ENCODE measurements around the gene EVI5.
"Not testable (repeated sequence)": the region's sequence is repeated elsewhere in the genome, so short reads cannot be mapped to it uniquely, and the experiment has no call there.

EVI5 gene

DNA sequence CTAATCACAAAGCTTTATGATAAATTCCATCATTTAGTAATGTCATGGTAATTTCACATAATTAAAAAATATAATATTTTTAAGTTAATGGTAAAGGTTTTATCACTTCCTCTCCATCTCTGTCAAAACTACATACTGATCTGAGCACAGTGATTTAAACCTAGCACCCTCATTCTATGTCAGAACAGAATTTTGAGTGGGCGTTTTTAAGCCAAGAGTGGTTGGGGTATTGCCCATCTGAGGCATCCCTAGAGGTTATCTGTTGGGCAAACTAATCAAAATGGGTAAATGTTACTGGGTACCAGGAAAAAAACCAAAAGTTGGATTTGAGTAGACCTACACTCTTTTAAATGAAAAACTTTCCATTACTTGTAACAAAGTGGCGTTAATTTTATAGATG, 197.5 kb downstream of the EVI5 start:
- no peaks in the 10 kb centered on the region for H3K36me3 ChIP-seq (replicated peaks; ENCODE audit: low read depth, low read length)
- no peak overlapping the region for H3K4me3 ChIP-seq (ENCODE audit: low read length)
- H3K4me2 ChIP-seq (ENCODE audit: low read length): no peak overlapping the region
- H3K27me3 ChIP-seq (ENCODE audit: low read depth, low read length): no peaks in the 10 kb centered on the region
- H4K20me1 ChIP-seq (ENCODE audit: insufficient read depth, low read length): no peaks in the 10 kb centered on the region
- no peak overlapping the region for H3K27ac ChIP-seq (ENCODE audit: low read length)
- H3K4me1 ChIP-seq (ENCODE audit: low read length): peaks cover 13% of the 10 kb centered on the region
- H3K79me2 ChIP-seq (ENCODE audit: low read length): no peaks in the 10 kb centered on the region
- no peak for TF ChIP-seq EZH2phosphoT487 (IDR thresholded peaks at IDR 0.05; ENCODE audit: low read depth)
- TF ChIP-seq, protein P1, sequence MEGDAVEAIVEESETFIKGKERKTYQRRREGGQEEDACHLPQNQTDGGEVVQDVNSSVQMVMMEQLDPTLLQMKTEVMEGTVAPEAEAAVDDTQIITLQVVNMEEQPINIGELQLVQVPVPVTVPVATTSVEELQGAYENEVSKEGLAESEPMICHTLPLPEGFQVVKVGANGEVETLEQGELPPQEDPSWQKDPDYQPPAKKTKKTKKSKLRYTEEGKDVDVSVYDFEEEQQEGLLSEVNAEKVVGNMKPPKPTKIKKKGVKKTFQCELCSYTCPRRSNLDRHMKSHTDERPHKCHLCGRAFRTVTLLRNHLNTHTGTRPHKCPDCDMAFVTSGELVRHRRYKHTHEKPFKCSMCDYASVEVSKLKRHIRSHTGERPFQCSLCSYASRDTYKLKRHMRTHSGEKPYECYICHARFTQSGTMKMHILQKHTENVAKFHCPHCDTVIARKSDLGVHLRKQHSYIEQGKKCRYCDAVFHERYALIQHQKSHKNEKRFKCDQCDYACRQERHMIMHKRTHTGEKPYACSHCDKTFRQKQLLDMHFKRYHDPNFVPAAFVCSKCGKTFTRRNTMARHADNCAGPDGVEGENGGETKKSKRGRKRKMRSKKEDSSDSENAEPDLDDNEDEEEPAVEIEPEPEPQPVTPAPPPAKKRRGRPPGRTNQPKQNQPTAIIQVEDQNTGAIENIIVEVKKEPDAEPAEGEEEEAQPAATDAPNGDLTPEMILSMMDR (IDR thresholded peaks at IDR 0.05; ENCODE audit: low read depth, low read length): no peak
- no peak overlapping the region for H3K9ac ChIP-seq (ENCODE audit: low read length)
- no peaks in the 10 kb centered on the region for H3K9me3 ChIP-seq (ENCODE audit: insufficient read depth, low read length)
- H2AFZ ChIP-seq (ENCODE audit: low read depth, low read length): no peak overlapping the region

DNA sequence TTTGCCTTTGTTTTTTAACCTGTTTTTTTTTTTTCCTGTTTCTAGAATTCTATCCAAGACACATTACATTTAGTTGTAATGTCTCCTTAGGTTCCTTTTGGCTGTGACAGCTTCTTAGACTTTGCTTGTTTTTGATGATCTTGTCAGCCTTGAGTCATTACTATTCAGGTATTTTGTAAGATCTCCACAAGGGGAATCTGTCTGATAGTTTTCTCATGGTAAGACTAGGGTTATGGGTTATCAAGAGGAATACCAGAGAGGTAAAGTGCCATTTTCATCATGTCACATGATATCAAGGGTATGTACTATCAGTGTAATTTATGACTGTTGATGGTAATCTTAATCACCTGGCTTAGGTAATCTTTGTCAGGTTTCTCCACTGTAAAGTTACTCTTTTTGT, 199.1 kb downstream of the EVI5 start:
- Histone ChIP-seq H3K27ac (ENCODE audit: low read length) (no peak overlapping the region), H4K20me1 (ENCODE audit: insufficient read depth, low read length) (no peaks in the 10 kb centered on the region), H3K4me1 (ENCODE audit: low read length) (peaks cover 13% of the 10 kb centered on the region), H3K9ac (ENCODE audit: low read length) (no peak overlapping the region), H3K79me2 (ENCODE audit: low read length) (no peaks in the 10 kb centered on the region), H3K4me3 (ENCODE audit: low read length) (no peak overlapping the region), H3K9me3 (ENCODE audit: insufficient read depth, low read length) (no peaks in the 10 kb centered on the region), H3K36me3 (replicated peaks; ENCODE audit: low read depth, low read length) (no peaks in the 10 kb centered on the region), H2AFZ (ENCODE audit: low read depth, low read length) (no peak overlapping the region), H3K27me3 (ENCODE audit: low read depth, low read length) (no peaks in the 10 kb centered on the region), H3K4me2 (ENCODE audit: low read length) (no peak overlapping the region)
- no peak for TF ChIP-seq EZH2phosphoT487 (IDR thresholded peaks at IDR 0.05; ENCODE audit: low read depth)
- TF ChIP-seq, protein P1 (IDR thresholded peaks at IDR 0.05; ENCODE audit: low read depth, low read length): no peak

DNA sequence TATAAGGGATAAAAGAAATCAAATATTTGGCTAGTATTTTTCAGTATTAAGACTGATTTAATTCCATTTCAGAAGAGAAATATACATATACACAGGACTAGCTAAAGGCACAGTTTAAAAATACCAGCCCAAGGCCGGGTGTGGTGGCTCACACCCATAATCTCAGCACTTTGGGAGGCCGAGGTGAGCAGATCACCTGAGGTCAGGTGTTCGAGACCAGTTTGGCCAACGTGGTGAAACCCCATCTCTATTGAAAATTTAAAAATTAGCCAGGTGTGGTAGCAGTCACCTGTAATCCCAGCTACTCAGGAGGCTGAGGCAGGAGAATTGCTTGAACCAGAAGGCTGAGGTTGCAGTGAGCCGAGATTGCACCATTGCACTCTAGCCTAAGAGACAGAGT, 200.1 kb downstream of the EVI5 start:
- H3K27me3 ChIP-seq (ENCODE audit: low read depth, low read length); H3K4me3 ChIP-seq (ENCODE audit: low read length); H3K4me2 ChIP-seq (ENCODE audit: low read length); H2AFZ ChIP-seq (ENCODE audit: low read depth, low read length); H3K27ac ChIP-seq (ENCODE audit: low read length); H3K9me3 ChIP-seq (ENCODE audit: insufficient read depth, low read length); H3K9ac ChIP-seq (ENCODE audit: low read length); H4K20me1 ChIP-seq (ENCODE audit: insufficient read depth, low read length); H3K79me2 ChIP-seq (ENCODE audit: low read length); H3K36me3 ChIP-seq (replicated peaks; ENCODE audit: low read depth, low read length): not testable (repeated sequence)
- peaks cover 13% of the 10 kb centered on the region for H3K4me1 ChIP-seq (ENCODE audit: low read length)

DNA sequence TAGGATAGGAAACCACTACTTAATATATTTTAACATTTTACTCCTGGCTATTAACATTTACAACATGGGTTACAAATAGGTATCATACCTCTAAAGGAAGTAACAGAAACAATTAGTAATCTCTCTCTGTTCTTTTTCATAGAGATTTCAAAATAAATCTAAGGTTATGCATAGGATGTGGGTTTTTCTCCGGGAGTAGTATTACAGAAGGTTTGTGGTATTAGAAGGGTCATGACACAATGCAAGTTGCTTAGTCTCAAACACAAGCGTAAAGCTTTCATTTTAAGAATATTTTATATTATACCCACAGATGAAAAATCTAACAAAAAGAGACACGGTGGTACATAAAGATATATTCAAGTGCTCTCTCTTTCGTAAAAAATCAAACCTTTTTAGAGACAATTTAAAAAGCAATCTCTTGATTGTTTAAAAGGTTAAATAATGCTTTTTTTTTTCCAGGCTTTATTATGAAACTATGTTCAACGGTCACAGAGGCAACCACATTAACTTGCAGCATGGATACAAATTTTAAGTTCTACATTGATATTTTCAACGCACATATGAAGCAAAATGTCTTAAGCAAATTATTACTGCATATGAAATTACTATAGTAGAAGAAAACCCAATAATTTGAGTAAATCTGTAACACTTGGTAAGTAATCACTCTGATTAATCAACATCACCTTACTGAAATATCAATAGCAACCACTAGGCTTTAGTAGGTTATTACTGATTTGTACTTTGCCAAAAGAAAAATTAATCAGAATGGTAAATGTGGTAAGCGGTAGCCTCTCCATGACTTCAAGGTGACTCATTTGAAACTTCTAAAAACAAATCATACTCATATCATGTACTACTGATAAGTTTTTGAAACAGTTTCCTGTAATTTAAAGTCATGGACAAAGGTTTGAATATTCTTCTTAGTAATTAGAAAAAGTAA, 200.8 kb downstream of the EVI5 start:
- Histone ChIP-seq H3K9ac (ENCODE audit: low read length) (no peak overlapping the region), H3K36me3 (replicated peaks; ENCODE audit: low read depth, low read length) (no peaks in the 10 kb centered on the region), H3K4me3 (ENCODE audit: low read length) (no peak overlapping the region), H3K27me3 (ENCODE audit: low read depth, low read length) (no peaks in the 10 kb centered on the region), H4K20me1 (ENCODE audit: insufficient read depth, low read length) (no peaks in the 10 kb centered on the region), H3K27ac (ENCODE audit: low read length) (no peak overlapping the region), H3K4me2 (ENCODE audit: low read length) (peak overlapping the region; percentile 2; the same call in 1 of the 2 replicates), H2AFZ (ENCODE audit: low read depth, low read length) (no peak overlapping the region), H3K9me3 (ENCODE audit: insufficient read depth, low read length) (no peaks in the 10 kb centered on the region), H3K4me1 (ENCODE audit: low read length) (peaks cover 13% of the 10 kb centered on the region), H3K79me2 (ENCODE audit: low read length) (no peaks in the 10 kb centered on the region)
- TF ChIP-seq, protein P1 (IDR thresholded peaks at IDR 0.05; ENCODE audit: low read depth, low read length): no peak
- no peak for TF ChIP-seq EZH2phosphoT487 (IDR thresholded peaks at IDR 0.05; ENCODE audit: low read depth)

All from OCI-LY3 (cell line).